GM21447 (cell line): ENCODE results near the gene AKAP6.
A peak's percentile ranks its signal among the peaks of the same experiment; 100 is the strongest.

Experiments used
- ATAC-seq: cut with Tn5 transposase; IDR thresholded peaks from one replicate; pipeline ENCODE4 v1.9.1; 2021; ENCODE audit not compliant: unreplicated experiment

Gene AKAP6

DNA sequence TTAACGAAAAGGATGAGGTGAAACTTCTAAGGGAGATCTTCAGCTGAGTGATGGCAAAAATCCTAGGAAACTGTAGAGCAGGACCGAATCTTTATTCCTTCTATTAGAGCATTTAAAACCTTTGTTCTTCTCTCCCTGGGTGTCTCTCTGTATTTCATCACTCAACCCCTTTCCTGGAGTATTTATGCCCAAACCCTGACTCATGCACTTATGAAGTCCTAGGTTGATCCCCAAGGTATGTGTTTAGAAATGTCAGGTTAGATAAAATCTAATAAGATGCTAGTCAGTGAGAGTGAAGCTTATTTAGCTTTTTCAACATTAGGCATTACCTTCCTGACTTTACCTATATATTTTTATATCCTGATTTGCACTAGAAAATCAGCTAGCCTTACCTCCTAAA is 369.7 kb downstream of the AKAP6 start:
- ATAC-seq, result no peak

DNA sequence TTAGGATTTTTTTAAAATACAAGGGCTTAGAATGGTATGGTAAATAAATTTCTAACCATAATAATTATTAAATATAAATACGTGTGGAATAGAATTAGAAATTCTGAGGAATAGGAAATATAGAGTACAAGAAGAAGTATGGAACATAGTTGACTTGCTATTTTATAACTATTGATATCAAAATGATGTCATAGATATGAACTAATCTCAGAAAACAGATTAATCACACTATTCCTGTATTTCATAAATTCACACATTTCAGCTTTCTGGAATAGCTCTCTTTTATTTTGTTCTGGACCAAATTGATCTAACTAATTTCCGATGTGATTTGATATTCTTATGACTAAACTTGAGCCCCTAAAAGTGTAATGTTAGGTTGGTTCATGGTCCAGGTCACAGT is 372.4 kb downstream of the AKAP6 start:
- no peak for ATAC-seq

DNA sequence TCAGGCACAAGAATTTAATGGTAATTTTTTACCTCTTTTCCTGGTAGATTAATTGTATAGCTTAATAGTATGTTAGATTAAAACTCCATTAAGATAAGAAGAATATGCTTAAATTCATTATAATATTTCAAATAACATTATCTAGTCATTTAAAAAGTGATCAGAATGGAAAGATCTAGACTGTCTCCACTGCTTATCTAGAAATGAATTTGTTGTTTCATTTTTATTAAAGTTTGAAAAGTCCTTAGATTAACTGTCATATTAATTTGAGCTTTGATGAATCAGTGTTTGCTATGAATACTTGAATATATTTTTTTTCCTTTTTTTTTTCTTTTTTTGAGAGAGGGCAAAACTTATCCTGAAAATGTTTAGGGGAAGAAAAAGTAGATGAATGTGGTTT is 373.0 kb downstream of the AKAP6 start:
- ATAC-seq, result no peak

DNA sequence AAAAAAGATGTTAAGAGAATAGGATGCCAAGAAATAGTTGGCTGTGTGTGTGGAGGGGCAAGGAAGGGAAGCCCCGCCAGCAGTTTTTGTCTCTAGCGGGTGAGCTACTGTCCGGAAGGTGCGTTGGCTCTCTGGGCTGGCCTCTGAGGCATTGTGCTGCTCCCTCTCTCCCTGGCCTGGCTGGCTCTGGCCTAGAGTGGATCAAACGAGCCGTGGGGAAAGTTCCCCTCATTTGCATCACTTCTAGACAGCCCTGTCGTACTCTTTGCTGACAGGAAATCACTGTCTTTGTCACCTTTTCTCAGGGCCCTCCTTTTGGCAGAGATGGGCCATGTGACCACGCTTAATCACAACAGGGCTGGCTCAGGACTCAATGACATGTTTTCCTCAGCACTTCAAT is 373.5 kb downstream of the AKAP6 start:
- peak; percentile 67 for ATAC-seq

DNA sequence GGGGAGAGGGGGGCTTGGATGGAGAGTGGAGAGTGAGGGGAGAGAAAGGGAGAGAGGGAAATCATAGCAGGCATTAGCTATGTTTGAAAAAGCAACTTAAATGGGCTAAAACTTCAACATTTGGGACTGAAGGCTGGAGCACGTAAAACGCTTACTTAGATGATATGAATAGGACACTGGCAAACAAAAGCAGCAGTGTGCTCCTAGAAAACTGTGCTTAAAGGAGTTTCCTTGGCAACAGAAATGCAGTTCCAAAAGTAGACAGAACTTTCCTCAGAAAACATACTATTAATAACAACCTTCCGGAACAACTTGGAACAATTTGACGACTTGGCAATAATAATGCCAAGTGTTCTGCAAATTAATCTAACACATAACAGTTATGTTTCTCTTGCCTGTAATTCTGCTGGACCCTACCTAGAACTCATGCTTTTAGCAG is 374.1 kb downstream of the AKAP6 start:
- ATAC-seq, result no peak

DNA sequence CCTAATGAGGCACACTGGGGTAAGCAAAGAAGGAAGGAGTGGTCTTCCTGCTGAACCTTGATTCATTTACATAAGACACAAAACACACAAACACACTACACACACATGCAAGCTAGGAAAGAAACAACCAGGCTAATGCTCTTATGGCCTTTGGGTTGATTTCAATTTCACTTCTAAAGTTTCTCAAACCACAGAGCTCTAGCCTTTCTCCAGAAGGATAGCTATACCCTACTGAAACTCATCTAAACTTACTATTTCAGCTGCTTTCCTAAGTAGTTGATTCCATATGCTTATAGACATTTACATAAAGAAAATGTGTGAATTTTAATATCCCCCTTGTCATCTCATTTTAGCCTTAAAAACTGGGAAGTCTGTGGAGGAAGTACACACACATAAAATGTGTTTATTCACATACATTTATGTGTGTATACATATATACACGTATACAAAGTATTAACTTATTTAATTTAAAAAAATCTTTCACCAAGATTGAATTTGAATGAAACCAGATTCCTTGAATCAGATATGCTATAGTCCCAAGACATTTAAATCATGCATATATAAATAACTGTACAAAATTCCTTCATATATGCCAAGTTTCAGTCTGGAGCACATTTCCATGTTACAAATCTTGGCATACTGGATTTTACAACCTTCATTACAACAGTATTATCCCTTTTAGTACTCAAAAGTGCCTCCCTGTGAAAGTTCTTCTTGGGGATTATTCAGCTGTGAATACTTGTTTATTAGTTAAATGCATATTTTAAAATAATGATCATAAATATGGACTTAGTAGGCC is 377.8 kb downstream of the AKAP6 start:
- no peak for ATAC-seq

DNA sequence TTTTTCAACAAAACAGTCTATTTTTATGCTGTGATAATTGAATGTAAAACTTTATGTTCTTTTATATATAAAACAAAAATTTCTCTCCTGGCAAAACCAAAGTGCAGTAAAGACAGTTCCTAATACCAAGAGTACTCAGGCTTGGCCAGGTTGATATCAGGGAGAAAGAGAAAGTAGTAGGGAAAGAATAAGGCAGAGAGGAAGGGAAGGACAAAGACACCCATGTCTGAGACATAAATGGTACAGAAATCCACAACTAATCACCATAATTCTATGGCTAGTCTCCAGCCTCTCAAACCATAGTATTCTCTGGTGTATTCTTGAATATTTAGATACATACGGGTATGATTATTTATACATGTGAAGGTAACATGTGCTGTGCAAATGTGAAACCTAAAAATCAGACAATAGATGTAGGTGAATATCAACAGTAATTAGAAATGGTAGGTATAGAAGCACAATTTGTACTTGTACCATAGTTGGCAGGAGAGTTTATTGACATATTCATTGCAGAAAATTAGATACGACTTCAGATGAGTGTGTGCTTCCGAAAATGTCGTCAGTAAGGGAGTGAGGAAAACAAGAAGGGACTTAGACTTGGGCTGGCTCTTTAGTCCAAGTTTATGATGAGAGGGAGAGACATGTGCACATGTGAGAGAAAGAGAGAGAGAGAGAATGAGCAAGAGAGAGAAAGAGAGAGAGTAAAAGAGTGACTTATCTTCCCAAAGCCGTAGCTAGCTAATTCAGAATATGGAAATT is 378.8 kb downstream of the AKAP6 start:
- no peak for ATAC-seq

DNA sequence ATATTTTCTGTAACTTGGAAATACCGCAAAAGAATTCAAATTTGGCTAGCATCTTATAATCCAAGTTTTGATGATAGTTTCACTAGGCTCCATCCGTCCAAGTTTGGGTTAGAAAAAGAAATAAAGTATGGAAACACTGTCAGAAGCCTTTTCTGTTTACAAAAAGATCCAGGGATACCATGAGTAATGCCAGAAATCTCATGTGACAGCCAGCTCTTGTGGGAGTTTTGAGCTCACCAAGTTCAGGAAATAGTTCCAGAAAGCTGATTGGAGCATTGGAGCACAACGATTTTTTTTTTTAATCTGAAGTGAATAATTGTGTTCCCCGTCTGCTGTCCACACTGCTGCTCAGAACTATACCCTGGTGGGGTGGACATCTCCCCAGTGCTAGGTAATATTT is 379.9 kb downstream of the AKAP6 start:
- ATAC-seq, result no peak

DNA sequence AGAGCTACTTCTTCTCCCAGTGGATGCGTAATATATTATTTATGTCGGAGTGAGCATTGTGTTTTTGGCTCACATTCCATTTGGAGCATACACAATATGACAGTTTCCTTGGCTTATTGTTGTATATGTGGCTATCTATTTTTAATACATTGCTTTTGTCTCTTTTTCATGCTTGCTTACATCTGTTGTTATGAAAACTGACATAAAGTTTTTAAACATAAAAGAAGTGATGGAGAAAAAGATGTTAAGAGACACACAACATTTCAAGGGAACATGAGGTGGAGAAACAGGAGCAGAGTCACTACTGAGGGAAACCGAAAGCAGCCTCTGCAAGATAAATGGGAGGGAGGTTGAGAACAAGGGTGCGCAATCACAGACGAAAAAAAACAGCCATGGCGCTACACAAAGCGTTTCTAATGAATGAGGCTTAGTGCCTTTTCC is 381.2 kb downstream of the AKAP6 start:
- ATAC-seq, result no peak

DNA sequence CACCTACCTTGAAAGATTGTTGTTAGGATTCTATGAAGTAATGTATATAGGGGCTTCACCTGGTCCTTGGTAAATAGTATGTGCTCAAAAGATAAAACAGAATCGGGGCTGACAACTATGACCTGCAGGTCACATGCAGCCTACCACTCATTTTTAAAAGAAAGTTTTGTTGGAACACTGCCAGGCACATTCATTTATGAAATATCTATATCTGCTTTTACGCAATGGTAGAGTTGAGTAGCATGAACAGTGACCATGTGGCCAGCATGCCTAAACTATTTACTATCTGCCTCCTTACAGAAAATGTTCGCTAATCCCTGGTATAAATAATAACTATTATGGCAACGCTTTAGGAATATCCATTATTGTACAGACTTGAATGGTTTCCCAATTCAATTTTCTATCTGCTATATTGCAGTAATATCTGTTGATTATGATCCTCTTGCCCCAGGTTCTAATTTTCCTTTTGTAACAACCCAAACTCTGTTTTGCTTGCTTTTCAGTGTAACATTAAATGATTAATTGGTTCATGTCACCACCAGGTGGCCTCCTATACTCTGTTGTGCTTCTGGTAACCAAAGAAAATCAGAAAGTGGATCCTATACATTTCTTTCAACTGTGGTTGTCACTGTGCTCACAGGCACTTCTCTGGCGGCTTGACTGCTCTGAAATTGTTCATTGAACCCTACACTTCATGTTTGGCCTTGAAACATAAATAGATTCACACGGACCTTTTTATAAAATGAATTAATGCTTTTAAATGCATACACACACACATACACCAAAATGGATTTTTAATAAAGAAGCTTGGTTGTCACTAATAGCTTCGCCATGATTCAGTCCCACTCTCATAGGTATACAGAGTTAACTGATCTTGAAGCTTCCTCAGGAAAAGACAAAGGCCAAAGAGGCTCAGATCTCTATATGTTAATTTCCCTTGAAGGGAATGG is 381.9 kb downstream of the AKAP6 start:
- peak; percentile 53 for ATAC-seq

DNA sequence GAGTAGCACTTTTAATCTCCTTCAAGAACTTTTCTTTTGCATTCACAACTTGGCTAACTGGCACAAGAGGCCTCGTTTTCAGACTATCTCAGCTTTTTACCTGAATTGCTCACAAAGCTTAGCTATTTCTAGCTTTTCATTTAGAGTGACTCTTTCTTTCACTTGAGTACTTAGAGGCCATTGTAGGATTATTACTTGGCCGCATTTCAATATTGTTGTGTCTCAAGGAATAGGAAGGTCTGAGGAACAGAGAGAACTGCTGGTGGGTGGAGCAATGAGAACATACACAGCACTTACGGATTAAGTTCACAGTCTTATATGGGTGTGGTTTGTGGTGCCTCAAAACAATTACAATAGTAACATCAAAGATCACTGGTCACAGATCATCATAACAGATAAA is 384.8 kb downstream of the AKAP6 start:
- no peak for ATAC-seq

DNA sequence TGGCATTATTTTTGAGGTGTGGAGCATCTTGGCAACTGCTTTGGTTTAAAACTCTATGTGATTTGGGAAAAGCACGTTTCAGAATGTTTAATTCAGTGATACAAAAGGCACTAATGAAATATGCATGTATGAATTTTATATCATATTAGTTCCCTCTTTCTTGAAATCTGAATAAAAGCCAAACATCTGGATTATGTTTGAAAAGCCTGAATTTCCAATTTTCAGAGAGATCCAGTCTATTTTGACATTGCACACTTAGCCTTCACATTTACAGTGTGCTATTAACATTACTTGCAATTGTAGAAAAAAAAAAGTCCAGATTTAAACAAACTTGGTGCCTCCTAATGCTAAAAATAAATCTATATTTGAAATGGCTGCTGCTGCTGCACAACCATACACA is 390.5 kb downstream of the AKAP6 start:
- no peak for ATAC-seq

DNA sequence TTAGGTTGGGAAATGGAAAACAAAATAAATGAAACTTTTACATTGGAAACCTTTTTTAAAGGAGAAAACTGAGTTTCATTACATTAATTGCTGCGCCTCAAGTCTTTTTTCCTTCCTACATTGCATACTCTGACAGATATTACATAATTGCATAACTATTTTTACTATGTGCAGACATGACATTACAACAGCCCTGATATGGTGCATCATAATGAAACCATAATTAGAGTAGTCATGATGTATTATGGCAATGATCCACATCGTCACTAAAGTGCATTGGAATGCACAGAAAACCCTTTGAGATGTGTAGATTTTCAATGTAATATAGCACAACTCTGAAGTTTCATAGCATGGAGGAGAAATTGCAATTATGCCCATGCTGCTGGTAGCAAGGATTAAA is 391.8 kb downstream of the AKAP6 start:
- ATAC-seq, result no peak

DNA sequence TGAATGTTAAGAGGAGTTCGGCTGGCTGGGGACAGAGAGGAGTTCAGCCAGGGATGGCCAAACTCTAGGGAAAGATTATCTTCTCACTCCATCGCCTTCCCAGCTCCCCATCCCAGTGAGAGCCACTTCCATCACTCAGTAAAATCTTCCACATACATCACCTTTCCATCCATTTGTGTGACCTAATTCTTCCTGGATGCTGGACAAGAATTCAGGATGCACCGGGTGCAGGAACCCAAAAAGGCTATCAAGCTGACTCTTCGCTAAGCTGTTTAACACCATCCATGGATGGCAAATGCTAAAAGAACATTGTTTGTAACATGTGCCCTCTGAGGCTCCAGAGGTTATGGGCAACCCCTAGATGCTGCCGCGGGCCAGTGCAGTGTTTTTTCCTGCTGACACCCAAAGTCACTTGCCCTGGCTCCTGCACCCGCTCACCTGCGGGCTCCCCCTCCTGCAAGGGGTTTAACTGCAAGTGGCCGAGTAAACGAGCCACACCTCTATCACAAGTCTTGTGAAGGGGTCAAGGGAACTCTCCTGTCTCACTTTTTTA is 393.6 kb downstream of the AKAP6 start:
- no peak for ATAC-seq

DNA sequence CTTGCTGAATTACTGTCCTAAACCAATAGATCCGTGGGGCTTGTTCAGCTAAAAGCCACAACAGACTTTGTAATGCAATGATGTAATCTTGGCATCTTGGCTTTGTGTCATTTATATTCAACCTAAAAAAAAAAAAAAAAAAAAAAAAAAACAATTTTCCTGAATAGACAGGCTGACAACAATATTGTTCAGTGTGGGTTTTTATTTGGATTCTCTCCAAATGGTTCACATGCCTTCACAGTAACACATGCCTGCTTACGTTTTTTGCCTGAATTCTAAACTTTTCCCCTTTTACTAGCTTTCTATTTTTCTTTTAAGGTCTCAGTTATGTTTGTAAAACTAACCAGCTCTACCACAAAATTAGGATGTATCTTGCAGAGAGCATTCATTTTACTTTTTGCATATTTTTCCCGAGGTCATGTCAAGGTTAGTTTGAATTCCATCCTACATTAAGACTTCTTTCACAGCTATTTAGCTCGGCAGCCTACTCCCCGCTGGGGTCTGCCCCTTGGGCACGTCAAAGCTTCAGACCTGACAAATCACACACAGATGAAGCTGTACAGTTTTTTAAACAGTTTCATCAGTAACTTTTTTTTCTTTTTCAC is 395.9 kb downstream of the AKAP6 start:
- no peak for ATAC-seq

DNA sequence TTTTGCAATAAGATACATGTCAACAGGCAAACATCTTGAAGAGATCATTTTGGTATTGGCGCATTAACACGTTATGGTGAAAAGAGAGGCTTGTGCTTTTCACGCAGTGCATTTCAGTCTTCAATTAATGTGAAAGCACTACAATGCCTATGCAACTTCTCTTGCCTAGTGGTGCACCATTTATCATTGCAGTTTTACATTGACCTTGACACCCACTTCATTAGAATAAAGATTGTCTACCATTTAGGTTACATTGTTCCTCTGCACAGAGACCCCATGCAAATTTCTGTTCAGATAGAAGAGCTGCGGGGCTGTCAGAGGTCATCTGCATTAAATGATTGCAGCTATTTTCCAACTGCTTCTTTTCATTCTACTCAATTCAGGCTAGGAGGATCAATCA is 397.4 kb downstream of the AKAP6 start:
- no peak for ATAC-seq

DNA sequence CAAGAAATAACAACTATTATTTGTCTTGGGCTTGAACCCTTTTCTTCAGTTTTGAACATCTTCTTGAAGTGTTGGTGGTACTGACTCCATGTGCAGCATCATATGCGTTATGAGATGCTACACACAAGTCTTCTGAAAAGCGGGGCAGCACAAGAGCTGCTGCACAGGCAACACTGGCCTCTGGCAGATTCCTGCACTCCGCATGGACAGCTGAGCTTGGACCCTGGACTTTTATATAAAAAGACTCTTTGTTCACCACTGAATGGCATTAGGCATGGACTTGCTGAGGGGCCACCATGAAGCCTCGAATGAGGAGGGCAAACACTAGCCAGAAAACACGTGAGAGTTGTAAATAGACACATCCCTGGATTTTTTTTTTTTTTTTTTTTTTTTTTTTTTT is 398.7 kb downstream of the AKAP6 start:
- no peak for ATAC-seq

DNA sequence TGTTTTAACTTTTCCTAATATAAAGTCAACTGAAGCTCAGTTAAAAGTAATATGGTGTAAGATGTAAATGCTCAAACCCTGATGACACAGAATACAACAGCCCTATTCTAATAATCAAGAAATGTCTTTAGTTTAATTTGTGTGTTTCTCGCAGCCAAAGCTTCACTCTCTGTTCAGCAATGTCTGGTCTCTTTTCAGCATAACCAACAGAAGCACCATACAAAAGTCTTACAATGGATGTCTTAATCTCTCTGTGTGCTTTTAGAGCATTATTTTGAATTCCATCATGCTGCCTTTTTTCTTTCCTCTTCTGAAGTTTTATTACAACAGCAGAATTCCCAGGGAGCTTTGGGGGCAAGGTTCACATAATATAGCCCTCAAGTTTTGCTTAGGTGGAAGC is 399.4 kb downstream of the AKAP6 start:
- no peak for ATAC-seq

DNA sequence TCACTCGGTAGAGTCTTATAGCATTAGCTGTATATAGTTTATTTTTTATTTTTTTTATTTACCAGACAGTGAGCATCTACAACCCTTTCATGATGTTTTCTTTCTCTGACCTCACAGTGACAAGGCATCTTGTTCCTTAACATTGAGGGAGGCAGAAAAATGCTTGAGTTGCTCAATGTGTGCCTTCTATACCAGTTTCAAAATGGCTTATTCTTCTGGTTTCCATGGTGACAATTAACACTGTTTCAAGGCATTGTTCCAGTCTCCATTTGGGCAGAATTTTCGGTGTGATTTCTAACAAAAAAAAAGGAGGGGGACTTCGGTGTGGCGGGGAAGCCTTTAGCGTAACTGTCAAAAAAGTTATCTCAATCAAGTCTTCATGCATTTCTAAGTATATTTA is 399.9 kb downstream of the AKAP6 start:
- ATAC-seq, result no peak

DNA sequence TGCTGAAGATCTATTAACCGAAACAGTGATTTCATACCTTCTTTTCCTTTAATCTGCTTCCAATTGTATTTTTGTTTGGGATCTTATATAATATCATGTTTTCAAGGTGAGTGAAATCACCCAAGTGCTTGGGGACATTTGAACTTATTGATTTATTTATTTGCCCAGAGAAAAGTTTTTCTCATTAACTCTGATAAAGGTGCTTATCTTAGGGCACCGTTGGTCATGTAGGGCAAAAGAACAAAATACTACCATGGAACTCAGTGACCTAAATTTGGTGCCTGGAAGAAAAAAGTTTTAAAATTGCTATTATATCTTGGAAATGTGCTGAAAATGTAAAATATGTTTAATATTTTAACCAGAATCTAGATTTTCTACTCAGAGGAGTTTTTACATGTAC is 402.2 kb downstream of the AKAP6 start:
- ATAC-seq, result no peak

DNA sequence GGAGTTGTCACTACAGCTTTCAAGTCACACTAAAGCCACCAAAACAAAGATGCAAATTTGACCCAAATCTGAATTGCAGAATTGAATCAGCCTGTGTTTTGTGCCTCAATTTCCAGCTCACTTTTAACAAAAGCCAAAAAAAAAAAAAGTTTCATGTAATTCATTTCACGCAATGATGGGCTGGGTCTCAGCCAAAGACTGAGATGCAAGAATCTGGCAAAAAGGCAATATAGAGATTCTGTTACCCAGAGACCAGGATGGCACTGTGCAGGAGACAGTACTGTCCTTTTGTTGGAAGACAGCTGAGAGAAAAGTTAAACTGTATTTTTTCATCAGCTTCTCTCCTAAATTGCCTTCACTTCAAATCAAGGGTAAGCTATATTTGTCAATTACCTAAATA is 403.9 kb downstream of the AKAP6 start:
- ATAC-seq, result no peak
